HG03354 (cell line): ENCODE data around the gene ADISSP.
A peak's percentile ranks its signal among the peaks of the same experiment; 100 is the strongest.

Experiments
- ATAC-seq: cut with Tn5 transposase; IDR thresholded peaks from one replicate; pipeline ENCODE4 v1.9.1; 2021; ENCODE audit warnings: mild to moderate bottlenecking; ENCODE audit not compliant: unreplicated experiment, poor library complexity, severe bottlenecking

The ADISSP gene

DNA sequence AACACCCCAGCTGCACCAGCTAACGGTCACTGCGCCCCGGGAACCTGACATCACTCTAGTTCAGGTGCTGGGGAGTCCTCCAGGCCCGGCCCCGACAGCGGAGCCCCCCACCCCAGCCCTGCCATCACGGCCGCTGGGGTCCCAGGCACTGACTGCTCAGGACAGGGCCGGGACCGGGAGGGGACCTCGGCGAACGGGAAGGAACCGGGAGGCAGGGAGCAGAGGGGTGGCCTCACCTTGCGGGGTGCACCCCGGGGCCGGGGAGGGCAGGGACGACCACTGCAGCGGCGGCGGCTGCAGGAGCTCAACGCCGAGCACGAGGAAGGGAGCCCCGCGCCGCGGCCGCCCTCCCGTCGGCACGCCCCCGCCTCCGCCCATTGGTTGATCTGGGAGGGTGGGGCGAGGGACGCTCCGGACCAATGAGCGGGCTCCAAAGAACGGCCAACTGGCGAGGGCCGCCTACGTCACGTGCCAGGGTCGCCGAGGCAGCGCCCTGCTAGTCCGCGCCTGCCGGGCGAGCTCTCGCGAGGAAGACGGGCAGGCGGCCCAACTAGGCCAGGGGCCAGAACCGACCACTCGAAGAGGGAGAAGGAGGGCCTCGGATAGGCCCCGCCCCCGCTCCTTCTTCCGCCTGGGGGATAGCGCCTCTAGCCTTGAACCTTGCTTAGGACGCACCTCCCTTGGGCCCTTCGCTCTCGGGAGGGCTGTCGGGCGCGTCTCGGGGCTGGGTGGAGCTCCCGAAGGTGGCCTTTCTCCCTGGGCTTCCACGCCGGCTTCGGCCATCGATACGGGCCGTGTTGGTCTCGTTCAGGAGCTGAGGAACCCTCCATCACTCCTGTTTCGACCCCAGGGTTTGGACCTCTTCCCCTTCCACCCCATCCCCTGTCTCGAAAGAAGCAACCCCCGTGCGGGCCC, at the start of gene ADISSP:
Gene ADISSP, minus strand, starts transcription at position 327 of the 915 bp plus-strand sequence. CDS start 7,653 bp downstream, outside the sequence.
- peak; percentile 92 for ATAC-seq

DNA sequence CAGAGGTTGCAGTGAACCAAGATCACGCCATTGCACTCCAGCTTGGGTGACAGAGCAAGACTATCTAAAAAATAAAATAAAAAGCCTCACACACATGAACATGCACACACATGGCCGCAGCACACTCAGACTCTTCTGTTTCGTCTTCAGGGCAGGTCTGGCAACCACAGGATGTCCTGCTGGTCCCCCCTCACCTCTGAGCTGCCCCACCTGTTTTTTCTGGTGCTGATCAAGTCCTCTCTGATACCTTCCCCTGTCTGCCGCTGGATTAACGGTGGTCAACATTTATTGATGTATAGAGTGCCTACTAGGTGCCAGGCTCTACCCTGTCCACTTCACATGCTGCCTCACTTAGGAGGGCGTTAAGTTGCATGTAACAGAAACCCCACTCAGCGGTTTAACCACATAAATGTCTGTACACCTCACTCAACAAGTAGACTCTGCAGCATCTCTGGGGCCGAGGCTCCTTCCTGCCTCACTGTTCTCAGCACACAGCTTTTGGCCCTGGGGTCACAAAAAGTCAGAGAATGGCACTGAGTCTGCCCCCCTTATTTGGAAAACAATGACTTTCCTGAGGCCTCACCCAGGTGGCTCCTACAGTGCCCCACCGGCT, 48.3 kb upstream of the ADISSP start:
- no peak for ATAC-seq

DNA sequence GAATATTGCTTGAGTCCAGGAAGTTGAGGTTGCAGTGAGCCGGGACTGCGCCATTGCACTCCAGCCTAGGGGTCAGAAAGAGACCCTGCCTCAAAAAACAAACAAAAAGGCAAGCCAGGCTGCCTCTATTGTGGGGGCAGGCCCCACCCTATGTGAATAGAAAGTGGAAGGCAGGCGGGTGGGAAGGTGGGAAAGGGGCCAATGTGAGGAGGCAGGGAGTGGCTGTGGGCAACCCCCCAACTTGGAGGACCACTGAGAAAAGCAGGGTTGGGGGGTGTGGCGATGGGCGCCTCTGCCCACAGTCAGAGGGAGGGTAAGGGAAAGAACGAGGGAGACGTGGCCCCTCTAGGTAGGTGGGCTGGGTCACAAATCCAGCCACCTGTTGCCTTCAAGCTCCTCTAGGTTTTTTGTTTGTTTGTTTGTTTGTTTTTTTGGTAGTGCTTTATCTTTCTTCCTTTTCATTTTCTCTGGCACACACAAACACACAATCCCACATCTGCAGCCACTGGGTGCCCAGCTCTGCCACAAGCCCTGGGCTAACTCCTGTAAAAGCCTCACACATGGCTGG, 47.5 kb upstream of the ADISSP start:
- no peak for ATAC-seq

DNA sequence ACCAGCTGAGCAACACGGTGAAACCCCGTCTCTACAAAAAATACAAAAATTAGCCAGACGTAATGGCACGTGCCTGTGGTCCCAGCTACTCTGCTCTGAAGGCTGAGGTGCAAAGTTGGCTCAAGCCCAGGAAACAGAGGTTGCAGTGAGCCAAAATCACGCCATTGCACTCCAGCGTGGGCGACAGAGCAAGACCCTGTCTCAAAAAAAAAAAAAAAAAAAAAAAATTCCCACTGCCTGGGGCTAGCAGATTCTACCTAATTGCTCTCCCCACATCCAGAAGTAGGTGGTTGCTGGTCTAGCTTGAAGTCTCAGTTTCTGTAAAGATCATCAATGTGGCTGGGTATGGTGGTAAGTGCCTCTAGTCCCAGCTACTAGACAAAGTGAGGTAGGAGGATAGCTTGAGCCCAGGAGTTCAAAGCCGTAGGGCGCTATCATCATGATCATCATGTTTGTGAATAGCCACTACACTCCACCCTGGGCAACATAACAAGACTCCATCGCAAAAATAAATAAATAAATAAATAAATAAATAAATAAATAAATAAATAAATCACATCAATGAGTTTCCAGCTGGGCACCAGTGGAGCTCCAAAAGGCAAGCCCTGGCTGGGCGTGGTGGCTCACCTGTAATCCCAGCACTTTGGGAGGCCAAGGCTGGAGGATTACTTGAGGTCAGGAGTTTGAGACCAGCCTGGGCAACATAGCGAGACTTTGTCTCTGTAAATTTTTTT, 46.5 kb upstream of the ADISSP start:
- no peak for ATAC-seq

DNA sequence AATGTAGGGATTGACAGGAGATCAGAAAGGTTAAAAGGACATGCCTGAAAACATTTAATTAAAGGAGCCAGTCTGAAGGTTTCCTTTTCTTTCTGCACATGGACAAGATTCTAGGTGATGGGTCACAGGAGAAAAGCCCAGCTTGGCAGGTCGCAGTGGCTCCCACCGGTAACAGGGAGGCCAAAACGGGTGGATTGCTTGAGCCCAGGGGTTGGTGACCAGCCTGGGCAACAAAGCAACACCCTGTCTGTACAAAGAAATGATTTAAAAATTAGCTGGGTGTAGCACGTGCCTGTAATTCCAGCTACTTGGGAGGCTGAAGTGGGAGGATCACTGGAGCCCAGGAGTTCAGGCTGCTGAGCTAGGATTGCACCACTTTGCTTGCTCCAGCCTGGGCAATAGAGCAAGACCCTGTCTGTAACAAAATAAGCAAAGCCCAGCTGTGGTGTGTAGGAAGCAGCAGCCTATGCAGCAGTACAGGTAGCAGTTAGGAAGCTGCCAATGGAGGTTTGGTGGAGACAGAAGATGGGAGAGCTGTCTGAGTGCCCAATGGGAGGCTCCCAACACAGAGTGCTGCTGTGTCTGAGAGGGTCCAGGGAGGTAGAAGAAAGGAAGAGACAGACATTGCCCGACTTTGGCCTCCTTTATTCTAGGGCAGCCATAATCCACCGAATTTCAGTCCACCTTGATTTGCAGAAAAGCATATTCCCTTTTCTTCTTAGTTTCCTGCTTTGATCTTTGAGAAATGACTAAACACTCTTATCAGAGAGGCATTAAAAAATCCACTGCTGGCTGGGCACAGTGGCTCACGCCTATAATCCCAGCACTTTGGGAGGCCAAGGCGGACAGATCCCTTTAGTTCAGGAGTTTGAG, 45.7 kb upstream of the ADISSP start:
- no peak for ATAC-seq

DNA sequence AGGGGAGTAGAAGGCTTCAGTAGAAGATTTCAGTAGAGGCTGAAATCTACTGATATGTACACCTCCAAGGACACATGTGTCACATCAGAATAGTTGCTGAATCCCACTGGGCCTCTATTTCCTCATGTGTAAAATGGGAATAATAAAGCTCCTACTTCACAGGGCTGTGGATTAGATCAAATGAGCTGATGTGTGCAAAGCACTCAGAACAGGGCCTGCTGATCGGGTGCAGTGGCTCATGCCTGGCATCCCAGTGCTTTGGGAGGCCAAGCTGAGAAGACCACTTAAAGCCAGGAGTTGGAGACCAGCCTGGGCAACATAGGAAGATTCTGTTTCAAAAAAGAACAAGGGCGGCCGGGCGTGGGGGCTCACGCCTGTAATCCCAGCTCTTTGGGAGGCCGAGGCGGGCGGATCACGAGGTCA, 44.7 kb upstream of the ADISSP start:
- no peak for ATAC-seq

DNA sequence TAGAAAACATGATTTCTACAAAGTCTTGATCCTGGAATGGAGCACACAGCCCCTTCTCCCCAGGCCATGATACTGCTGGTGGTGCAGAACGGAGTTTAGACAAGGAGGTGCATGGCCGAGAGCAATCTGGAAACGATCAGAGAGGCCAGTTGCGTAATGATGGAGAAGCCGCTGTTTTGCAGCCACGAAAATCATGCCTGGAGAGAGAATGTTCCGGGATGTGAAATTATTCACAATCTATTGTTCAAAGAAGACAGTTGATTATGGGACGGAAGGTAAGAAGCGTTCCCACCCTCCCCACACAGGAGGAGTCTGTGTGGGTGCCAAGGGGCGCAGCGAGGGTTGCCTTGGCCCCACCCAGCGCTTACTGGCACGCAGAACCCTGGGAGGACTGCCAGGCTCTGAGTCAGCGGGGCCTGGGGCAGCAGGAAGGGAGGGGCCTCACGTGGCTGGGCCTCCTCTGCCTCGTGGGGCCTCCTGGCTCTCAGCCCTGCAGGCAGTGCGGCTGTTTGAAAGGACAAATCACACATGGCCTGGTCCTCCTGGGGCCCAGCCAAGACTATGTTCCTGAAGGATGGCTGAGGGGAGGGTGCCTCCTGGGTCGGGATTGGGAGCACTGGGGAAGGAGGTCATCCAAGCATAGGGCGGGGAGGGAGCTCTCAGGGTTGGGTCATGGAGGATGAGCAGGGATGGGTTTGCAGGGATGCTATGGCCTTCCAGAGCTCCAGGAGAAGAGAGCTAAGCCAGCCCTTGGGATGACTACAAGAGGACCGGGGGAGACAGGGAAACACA, 44.1 kb upstream of the ADISSP start:
- no peak for ATAC-seq

DNA sequence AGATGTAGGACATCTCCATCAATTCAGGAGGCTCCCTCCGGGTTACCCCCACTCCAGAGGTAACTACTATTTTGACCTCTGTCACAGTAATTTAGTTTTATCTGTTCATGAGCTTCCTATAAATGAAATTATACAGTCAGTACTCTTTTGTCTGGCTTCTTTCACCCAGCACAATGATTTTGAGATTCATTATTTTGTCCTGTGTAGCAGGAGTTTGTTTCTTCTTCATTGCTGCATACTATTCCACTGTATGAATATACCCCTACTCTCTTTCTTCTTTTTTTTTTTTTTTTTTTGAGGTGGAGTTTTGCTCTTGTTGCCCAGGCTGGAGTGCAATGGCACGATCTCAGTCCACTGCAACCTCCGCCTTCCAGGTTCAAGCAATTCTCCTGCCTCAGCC, 41.0 kb upstream of the ADISSP start:
- ATAC-seq, result no peak

DNA sequence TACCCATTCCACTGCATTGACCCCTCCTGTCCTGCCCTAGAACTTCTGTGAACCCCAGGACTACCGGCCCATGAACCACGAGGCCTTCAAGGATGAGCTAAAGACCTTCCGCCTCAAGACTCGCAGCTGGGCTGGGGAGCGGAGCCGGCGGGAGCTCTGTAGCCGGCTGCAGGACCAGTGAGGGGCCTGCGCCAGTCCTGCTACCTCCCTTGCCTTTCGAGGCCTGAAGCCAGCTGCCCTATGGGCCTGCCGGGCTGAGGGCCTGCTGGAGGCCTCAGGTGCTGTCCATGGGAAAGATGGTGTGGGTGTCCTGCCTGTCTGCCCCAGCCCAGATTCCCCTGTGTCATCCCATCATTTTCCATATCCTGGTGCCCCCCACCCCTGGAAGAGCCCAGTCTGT, 37.2 kb upstream of the ADISSP start:
- ATAC-seq, result no peak

DNA sequence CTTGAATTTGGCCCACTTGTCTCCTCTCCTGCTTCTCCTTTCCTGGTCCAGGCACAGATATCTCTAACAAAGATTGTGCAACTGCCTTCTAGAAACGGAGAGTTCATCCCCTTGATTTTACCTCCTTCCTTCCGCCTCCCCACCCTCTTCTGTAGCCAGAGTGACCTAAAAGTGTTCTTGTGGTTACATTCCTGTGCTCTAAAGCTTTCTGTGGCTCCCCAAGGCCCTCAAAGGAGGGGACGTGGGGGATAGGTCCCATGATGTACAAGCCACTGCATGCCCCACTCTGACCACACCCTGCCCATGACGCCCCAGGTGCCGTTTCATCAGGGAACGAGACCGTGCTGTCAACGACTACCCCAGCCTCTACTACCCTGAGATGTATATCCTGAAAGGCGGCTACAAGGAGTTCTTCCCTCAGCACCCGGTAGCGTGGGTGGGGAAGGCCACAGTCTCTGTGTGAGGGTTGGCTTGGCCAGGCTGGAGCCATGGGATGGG, 36.8 kb upstream of the ADISSP start:
- no peak for ATAC-seq

DNA sequence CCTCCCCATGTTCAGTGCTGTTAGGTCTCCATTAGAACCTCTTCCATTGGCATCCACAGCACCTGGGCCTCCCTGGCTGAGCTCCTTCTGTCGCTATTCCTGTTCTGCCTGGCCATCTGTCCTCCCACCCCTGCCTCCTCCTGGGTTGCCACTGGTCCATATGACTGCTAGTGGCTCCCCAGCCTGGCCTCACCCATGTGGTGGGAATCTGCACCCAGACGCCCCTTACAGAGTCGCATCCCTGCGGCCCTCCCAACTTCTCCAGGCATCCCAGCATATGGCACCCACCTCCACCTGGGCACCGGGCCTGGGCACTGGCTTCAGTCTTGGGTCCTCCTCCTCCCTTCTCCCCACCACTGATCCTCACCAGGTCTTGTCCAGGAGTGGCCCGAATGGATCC, 36.3 kb upstream of the ADISSP start:
- ATAC-seq, result no peak

DNA sequence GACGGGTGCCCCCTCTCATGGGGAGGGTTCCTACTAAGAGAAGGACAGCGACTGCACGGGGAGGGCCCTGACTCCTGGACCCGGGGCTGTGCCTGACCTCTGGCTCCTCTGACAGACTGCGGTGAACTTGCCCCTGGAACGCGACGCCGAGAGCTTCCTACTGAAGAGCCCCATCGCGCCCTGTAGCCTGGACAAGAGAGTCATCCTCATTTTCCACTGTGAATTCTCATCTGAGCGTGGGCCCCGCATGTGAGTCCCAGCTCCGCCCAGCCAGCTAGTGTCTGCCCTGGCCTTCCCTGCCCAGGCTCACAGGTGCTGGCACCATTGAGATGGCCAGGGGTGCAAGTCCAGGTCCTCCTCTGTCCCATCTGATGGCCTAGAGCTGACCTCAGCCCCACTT, 35.7 kb upstream of the ADISSP start:
- ATAC-seq, result no peak

DNA sequence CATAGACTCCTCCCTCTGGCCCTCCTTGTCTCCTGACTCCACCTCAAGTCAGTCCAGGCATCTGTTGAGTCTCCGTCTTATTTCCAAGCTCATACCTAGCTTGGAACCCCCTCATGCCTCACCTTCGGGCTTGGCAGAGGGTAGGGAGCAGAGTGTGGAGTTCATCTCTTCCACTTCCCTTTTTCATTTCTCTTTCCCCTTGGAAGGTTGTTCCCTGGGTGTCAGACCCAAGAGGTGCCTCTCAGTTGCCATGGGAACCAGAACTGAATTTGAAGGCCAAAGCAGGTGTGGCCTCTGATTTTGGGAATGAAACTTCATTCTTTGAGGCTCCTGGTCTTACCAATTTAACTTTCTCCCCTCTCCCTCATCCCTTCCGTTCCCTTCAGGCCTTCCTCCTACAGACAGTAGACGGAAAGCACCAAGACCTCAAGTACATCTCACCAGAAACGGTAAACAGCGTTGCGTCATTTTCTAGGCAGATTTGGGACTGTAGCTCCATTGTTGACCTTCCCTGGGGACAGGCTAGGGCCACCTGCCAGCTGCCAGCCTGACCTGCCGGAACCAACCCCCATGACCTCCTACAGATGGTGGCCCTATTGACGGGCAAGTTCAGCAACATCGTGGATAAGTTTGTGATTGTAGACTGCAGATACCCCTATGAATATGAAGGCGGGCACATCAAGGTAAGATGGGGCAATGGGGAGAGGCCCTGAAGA, 35.1 kb upstream of the ADISSP start:
- ATAC-seq, result no peak

DNA sequence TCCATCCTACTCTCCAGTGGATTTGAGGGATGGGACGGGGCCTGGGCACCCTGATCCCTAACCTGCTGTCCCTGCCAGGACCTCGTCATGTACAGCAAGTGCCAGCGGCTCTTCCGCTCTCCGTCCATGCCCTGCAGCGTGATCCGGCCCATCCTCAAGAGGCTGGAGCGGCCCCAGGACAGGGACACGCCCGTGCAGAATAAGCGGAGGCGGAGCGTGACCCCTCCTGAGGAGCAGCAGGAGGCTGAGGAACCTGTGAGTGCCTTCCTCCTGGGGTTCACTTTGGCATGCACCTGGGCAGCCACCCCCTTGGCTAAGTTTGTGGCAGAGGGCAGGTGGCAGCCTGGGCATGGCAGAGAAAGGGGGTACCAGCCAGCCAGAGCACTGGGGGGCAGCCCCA, 34.3 kb upstream of the ADISSP start:
- no peak for ATAC-seq

DNA sequence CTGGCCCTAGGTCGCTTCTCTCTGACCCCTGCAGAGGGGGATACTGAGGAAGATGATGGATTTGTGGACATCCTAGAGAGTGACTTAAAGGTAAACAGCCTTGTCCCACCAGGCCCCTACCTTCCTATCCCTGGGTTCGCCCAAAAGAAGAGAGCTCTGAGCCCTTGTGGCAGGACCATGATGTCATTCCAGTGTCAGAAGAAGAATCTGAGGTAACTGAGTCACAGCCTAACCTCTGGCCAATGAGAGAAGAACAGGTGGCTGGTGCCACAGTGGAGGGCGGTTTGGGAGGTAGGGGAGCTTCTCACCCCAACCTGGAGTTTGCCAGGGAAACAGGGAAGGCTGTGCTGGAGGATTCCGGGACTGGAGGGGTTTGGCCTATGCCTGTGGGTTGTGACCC, 33.7 kb upstream of the ADISSP start:
- ATAC-seq, result no peak

DNA sequence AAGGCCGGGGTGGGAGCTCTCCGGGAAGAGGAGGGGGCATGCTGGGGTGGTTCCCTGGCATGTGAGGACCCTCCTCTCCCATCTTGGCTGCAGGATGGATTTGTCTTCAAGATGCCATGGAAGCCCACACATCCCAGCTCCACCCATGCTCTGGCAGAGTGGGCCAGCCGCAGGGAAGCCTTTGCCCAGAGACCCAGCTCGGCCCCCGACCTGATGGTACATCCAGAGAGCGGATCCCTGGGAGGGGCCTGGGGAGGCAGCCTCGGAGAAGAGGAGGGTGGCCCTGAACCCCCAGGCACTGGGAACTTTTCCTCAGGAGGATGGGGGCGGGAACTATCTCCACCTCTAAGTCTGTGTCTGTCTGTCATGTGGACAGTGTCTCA, 33.3 kb upstream of the ADISSP start:
- no peak for ATAC-seq

DNA sequence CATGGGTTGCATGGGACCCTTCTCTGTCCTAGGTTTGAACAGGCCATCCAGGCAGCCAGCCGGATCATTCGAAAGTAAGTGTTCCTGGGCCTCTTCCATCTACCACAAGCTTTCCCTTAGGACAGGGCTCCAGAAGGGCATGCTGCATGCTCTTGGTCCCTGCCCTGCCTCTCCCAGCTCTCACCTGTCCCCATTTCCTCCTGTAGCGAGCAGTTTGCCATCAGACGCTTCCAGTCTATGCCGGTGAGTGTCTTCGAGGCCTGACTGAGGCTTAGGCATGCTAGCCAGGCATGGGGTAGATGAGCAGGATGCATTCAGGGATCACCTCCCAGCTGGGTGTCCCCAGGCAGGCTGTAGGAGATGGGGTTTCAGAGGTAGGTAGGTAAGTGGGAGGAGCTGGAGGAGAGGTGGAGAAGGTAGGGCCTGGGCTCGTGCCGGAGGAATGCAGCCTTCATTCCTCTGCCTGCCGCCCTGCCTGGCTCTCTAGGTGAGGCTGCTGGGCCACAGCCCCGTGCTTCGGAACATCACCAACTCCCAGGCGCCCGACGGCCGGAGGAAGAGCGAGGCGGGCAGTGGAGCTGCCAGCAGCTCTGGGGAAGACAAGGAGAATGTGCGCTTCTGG, 32.8 kb upstream of the ADISSP start:
- no peak for ATAC-seq

DNA sequence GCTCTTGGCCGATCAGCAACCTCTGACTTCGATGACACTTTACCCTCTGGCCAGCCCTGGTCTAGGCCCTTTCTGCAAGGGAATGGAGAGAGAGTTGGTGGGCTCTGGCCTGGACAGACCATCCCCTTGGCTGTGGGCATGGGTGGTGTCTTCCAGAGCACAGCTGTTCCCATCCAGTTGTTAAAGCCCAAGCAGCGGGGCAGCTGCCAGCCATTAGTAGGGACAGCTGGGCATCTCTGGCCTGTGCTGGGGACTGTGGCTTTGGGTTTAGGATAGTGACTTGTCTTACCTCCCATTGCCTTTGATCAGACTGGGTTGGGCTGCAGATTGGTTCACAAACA, 31.3 kb upstream of the ADISSP start:
- ATAC-seq, result no peak
